GM10248 (cell line): ENCODE measurements around the gene LOXHD1.

Source experiments
- CTCF ChIA-PET: fragments of 300-600 bp; sonication (Branson Sonifier 250); formaldehyde crosslinking; extraction: SDS; loops from one replicate; lab custom pipeline; 2021; ENCODE audit warnings: antibody characterized with exemption; lab: Yijun Ruan, JAX
- POLR2A ChIA-PET: fragments of 350-650 bp; sonication (Branson Sonifier 250); formaldehyde crosslinking; extraction: SDS; loops from one replicate; lab custom pipeline; 2020; ENCODE audit warnings: antibody characterized with exemption; lab: Yijun Ruan, JAX
- DNase-seq: peaks from one replicate; pipeline ENCODE4 v3.0.0; 2012; ENCODE audit errors: extremely low spot score
- CTCF ChIP-seq: IDR thresholded peaks from 2 replicates; pipeline ENCODE4 v1.5.1; 2012; ENCODE audit warnings: mild to moderate bottlenecking, low read depth; ENCODE audit errors: extremely low read depth, missing control alignments, control extremely low read depth

The LOXHD1 gene

GRCh38 chr18:46466234-46467160, 190.5 kb downstream of the LOXHD1 start:
- ChIA-PET POLR2A (no interaction called here), CTCF (interaction anchor here (0.8 to 1.2 kb wide), 3 partner anchors 8 to 16 kb away, joined by 3 read pairs; no protein-coding TSS in a partner anchor)
- DNase-seq: no peak
- TF ChIP-seq CTCF: no peak

- no peak for DNase-seq
- ChIA-PET CTCF (interaction anchor here (0.6 to 1.6 kb wide), 2 partner anchors 13 to 35 kb away, joined by 3 read pairs; no protein-coding TSS in a partner anchor), POLR2A (interaction anchor here (0.5 kb wide), 1 partner anchor 420 kb away, joined by 3 read pairs; no protein-coding TSS in a partner anchor)
- TF ChIP-seq CTCF: no peak
Observed at GRCh38 chr18:46464926-46465655, 191.9 kb downstream of the LOXHD1 start.

- ChIA-PET CTCF (no interaction called here), POLR2A (no interaction called here)
- DNase-seq: no peak
- no peak for TF ChIP-seq CTCF
Observed at GRCh38 chr18:46462523-46462922, 194.5 kb downstream of the LOXHD1 start.

- DNase-seq: no peak
- POLR2A ChIA-PET: no interaction called here
- CTCF ChIA-PET: interaction anchor here (0.6 kb wide), 1 partner anchor 22 kb away, joined by 3 read pairs; no protein-coding TSS in a partner anchor
- TF ChIP-seq CTCF: no peak
Observed at GRCh38 chr18:46461993-46462392, 195.0 kb downstream of the LOXHD1 start.

- ChIA-PET CTCF (no interaction called here), POLR2A (no interaction called here)
- TF ChIP-seq CTCF: no peak
- no peak for DNase-seq
Observed at GRCh38 chr18:46460754-46461153, 196.3 kb downstream of the LOXHD1 start.

- CTCF ChIA-PET: no interaction called here
- POLR2A ChIA-PET: no interaction called here
- DNase-seq: no peak
- TF ChIP-seq CTCF: no peak
Observed at GRCh38 chr18:46459789-46460455, 197.1 kb downstream of the LOXHD1 start.
